Measurements from ENCODE around the gene FAM114A1.

DNA sequence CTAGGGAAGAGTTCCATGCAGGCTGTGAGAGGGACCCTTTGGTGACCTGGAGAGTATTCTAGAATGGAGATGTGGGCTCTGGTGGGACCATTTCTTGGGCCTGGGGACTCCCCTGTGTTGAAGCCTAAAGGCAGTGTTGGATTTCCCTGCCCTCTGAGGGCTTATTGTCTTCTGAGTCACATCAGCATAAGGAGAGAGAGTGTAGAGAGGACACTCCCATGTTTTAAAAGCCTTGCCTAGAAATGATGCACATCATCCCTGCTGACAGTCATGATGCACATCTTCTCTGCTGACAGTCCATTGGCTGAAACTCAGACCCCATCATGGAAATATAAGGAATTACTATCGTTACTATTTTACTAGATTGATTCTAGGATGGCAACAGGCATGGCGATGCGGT lies 51.9 kb downstream of the FAM114A1 start:
- TF ChIP-seq, protein P1, sequence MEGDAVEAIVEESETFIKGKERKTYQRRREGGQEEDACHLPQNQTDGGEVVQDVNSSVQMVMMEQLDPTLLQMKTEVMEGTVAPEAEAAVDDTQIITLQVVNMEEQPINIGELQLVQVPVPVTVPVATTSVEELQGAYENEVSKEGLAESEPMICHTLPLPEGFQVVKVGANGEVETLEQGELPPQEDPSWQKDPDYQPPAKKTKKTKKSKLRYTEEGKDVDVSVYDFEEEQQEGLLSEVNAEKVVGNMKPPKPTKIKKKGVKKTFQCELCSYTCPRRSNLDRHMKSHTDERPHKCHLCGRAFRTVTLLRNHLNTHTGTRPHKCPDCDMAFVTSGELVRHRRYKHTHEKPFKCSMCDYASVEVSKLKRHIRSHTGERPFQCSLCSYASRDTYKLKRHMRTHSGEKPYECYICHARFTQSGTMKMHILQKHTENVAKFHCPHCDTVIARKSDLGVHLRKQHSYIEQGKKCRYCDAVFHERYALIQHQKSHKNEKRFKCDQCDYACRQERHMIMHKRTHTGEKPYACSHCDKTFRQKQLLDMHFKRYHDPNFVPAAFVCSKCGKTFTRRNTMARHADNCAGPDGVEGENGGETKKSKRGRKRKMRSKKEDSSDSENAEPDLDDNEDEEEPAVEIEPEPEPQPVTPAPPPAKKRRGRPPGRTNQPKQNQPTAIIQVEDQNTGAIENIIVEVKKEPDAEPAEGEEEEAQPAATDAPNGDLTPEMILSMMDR (IDR thresholded peaks at IDR 0.05) = no peak
- no peak for TF ChIP-seq POLR2A (IDR thresholded peaks at IDR 0.05)
- TF ChIP-seq POLR2AphosphoS5 (IDR thresholded peaks at IDR 0.05) = no peak
- no peak for TF ChIP-seq EP300 (IDR thresholded peaks at IDR 0.05)
